ENCODE data around the gene TET3.

DNA sequence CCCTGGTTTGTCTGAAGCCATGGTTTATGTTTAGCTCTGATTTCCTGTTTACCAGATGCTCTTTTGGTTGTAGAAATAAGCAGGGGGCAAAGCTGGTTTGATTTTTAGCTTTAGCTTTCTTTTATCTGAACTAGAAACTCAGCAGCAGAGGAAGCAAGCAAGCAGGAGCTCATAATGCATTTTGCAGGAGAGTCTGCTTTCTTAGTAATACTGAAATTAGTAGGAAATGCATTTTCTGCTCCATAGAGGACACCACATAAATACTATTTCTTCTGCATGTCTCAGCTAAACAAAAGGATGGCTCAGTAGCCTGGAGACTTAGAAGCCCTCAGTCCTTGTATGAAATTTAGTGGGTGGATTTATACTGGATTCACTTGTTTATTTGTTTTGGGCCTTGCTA, 34.9 kb upstream of the TET3 start:
- TF ChIP-seq POLR2A (IDR thresholded peaks at IDR 0.05; ENCODE audit: low read length) (no peak), GATA1 (IDR thresholded peaks at IDR 0.05; ENCODE audit: low read depth, low read length) (no peak)

Measured in erythroblast (primary cell).